Endodermal cell (in vitro differentiated cells): ENCODE results near the gene MBD6. TPM values are rescaled to one million over a fixed set of nuclear protein-coding genes. Genes with fewer than 3 reads are reported as not detected.
"Not testable (repeated sequence)": the region's sequence is repeated elsewhere in the genome, so short reads cannot be mapped to it uniquely, and the experiment has no call there.

ENCODE experiments used
- DNase-seq: peaks from one replicate; pipeline ENCODE4 v3.0.0-alpha.2; 2017
- H3K27ac ChIP-seq: 2 replicates; pipeline ENCODE4 v1.5.1; 2013; ENCODE audit warnings: mild to moderate bottlenecking, low read depth, low read length, moderate library complexity
- H3K27me3 ChIP-seq: 2 replicates; pipeline ENCODE4 v1.6.1; 2013; ENCODE audit warnings: mild to moderate bottlenecking, low read length, moderate library complexity; ENCODE audit not compliant: insufficient read depth, control insufficient read depth, poor library complexity, severe bottlenecking
- H3K36me3 ChIP-seq: 2 replicates; pipeline ENCODE4 v1.7.0; 2013; ENCODE audit warnings: mild to moderate bottlenecking, low read length, moderate library complexity; ENCODE audit not compliant: control insufficient read depth, insufficient read depth
- H3K4me1 ChIP-seq: one replicate; pipeline ENCODE4 v1.7.0; 2013; ENCODE audit warnings: low read length; ENCODE audit not compliant: control insufficient read depth, insufficient read depth
- H3K4me3 ChIP-seq: 2 replicates; pipeline ENCODE4 v1.5.1; 2013; ENCODE audit warnings: mild to moderate bottlenecking, low read length, moderate library complexity
- H3K9ac ChIP-seq: 2 replicates; pipeline ENCODE4 v1.6.1; 2013; ENCODE audit warnings: mild to moderate bottlenecking, low read length, moderate library complexity; ENCODE audit not compliant: poor library complexity, severe bottlenecking; ENCODE audit errors: extremely low read depth
- H3K9me3 ChIP-seq: 2 replicates; pipeline ENCODE4 v1.6.1; 2013; ENCODE audit warnings: mild to moderate bottlenecking, low read length, moderate library complexity; ENCODE audit not compliant: control insufficient read depth
- H3K27ac Mint-ChIP-seq: 2 replicates; pipeline ENCODE4 v1.8.0; 2020; ENCODE audit warnings: mixed read lengths
- H3K27me3 Mint-ChIP-seq: 2 replicates; pipeline ENCODE4 v1.8.0; 2021; ENCODE audit warnings: mild to moderate bottlenecking, mixed read lengths; ENCODE audit not compliant: insufficient read depth
- H3K36me3 Mint-ChIP-seq: 2 replicates; pipeline ENCODE4 v1.8.0; 2020; ENCODE audit warnings: low read depth, mixed read lengths
- H3K4me1 Mint-ChIP-seq: 2 replicates; pipeline ENCODE4 v1.8.0; 2020; ENCODE audit warnings: mixed read lengths
- H3K4me3 Mint-ChIP-seq: 2 replicates; pipeline ENCODE4 v1.8.0; 2020; ENCODE audit warnings: mild to moderate bottlenecking, moderate library complexity, mixed read lengths
- H3K9me3 Mint-ChIP-seq: 2 replicates; pipeline ENCODE4 v1.8.0; 2020; ENCODE audit warnings: mild to moderate bottlenecking, mixed read lengths
- WGBS, 2 experiments: methylation state at CpG; one replicate each; pipeline versions ENCODE4 v1.1.5 to v1.1.7; 2013; ENCODE audit warnings: missing lambda C conversion rate in 2 of 2, mixed read lengths in 1 of 2; ENCODE audit not compliant: insufficient coverage in 1 of 2, insufficient read length in 1 of 2; 5-methylcytosine and 5-hydroxymethylcytosine counted together
- total RNA-seq, 2 donors: library from RNA; stranded (reverse); fragmentation: NEBNext Ultra II Directional in 1 of 2; extraction: Animal tissue kit (Norgen Biotek cat#: 25700) in 1 of 2; gene quantifications; 2 replicates in 1 of 2; 3 replicates in 1 of 2; pipeline ENCODE4 v1.2.1, GENCODE V29; 2021
- TF ChIP-seq, protein P1 (sequence below): fragments of 200-600 bp; sonication (generic); conservative IDR thresholded peaks from 2 replicates; pipeline ENCODE4 v1.5.0; 2021; ENCODE audit warnings: antibody characterized with exemption, mild to moderate bottlenecking

MBD6 gene
- total RNA-seq, 2 donors from 2014 or later: 49.2 to 88.2 TPM

DNA sequence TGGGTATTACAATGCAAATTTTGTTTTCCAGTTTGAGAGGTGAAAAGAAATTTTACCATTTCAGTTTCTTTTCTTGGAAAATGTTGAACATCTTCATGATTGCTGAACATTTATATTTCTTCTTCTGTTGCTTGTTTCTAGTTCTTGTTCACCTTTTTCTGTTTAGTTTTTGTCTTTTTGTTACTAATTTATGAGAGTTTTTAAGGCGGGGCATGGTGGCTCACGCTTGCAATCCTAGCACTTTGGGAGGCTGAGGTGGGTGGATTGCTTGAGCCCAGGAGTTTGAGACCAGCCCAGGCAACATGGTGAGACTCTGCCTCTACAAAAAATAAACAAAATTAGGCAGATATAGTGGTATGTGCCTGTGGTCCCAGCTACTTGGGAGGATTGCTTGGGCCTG is 37.9 kb downstream of the MBD6 start:
- H3K27ac ChIP-seq: no peak overlapping the region
- 86 to 100% methylated on average over 2 of the region's 2 CpGs for WGBS, 2 experiments
- H3K9me3 Mint-ChIP-seq: no peaks in the 10 kb centered on the region
- H3K4me3 Mint-ChIP-seq: no peak overlapping the region
- no peaks in the 10 kb centered on the region for H3K27me3 ChIP-seq
- no peak overlapping the region for H3K9ac ChIP-seq
- no peak overlapping the region for H3K27ac Mint-ChIP-seq
- TF ChIP-seq, protein P1, sequence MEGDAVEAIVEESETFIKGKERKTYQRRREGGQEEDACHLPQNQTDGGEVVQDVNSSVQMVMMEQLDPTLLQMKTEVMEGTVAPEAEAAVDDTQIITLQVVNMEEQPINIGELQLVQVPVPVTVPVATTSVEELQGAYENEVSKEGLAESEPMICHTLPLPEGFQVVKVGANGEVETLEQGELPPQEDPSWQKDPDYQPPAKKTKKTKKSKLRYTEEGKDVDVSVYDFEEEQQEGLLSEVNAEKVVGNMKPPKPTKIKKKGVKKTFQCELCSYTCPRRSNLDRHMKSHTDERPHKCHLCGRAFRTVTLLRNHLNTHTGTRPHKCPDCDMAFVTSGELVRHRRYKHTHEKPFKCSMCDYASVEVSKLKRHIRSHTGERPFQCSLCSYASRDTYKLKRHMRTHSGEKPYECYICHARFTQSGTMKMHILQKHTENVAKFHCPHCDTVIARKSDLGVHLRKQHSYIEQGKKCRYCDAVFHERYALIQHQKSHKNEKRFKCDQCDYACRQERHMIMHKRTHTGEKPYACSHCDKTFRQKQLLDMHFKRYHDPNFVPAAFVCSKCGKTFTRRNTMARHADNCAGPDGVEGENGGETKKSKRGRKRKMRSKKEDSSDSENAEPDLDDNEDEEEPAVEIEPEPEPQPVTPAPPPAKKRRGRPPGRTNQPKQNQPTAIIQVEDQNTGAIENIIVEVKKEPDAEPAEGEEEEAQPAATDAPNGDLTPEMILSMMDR: no peak
- no peak overlapping the region for H3K4me3 ChIP-seq
- H3K36me3 Mint-ChIP-seq: no peaks in the 10 kb centered on the region
- no peaks in the 10 kb centered on the region for H3K36me3 ChIP-seq
- H3K4me1 Mint-ChIP-seq: no peaks in the 10 kb centered on the region
- no peaks in the 10 kb centered on the region for H3K9me3 ChIP-seq
- H3K4me1 ChIP-seq: no peaks in the 10 kb centered on the region
- H3K27me3 Mint-ChIP-seq: no peaks in the 10 kb centered on the region
- DNase-seq: no peak

GRCh38 chr12:57561117-57561516 is 38.5 kb downstream of the MBD6 start:
- H3K9me3 Mint-ChIP-seq, H3K4me3 Mint-ChIP-seq, H3K9ac ChIP-seq, H3K27ac Mint-ChIP-seq, H3K27ac ChIP-seq, H3K27me3 ChIP-seq, H3K27me3 Mint-ChIP-seq, DNase-seq, H3K4me1 Mint-ChIP-seq, H3K4me1 ChIP-seq, H3K36me3 Mint-ChIP-seq, H3K36me3 ChIP-seq, H3K4me3 ChIP-seq, H3K9me3 ChIP-seq: not testable (repeated sequence)
- 85 to 100% methylated on average over 1 of the region's 1 CpG for WGBS, 2 experiments

DNA sequence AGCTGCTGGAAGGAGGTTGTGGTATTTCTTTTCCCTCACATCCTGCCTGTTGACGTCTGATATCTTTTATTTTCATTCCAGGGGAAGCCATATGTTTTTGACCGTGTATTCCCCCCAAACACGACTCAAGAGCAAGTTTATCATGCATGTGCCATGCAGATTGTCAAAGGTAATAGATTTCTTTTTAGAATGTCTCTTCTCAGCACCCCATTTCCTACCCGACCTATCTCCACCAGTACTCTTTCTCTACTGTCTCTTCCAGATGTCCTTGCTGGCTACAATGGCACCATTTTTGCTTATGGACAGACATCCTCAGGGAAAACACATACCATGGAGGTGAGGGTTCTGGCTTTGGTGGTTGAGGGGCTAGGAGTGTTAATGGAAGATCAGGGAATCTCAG is 40.7 kb downstream of the MBD6 start:
- Mint-ChIP-seq H3K36me3 (peaks cover 2% of the 10 kb centered on the region), H3K4me1 (no peaks in the 10 kb centered on the region), H3K4me3 (no peak overlapping the region), H3K9me3 (no peaks in the 10 kb centered on the region), H3K27ac (no peak overlapping the region), H3K27me3 (no peaks in the 10 kb centered on the region)
- H3K27me3 ChIP-seq: no peaks in the 10 kb centered on the region
- DNase-seq: no peak
- H3K4me1 ChIP-seq: no peaks in the 10 kb centered on the region
- no peaks in the 10 kb centered on the region for H3K36me3 ChIP-seq
- no peak overlapping the region for H3K4me3 ChIP-seq
- WGBS, 2 experiments: 89 to 93% methylated on average over 4 of the region's 4 CpGs
- H3K9ac ChIP-seq: no peak overlapping the region
- no peaks in the 10 kb centered on the region for H3K9me3 ChIP-seq
- H3K27ac ChIP-seq: no peak overlapping the region
- TF ChIP-seq, protein P1: no peak

DNA sequence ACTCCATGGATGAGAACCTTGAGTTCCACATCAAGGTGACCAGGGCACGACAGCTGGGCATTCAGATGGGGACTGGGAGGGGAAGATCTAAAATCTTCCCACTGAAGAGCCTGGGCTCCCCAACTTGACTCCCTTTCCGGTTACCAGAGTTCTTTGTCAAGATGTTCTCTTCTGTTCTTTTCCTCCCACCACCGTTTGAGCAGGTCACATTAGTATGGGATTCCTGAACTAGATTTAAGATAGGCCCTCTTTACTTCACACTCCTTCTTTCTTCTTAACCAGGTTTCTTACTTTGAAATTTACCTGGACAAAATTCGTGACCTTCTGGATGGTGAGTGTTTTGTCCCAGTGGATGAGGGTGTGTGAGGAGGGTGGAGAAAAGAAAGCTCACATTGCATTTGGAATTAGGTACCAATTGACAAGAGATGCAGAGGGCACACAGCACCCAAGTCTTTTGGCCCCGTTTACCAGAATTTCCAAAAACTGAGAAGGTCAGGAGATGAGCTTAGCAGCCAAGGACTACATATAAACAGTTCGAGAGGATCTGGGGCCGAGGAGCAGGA is 41.6 kb downstream of the MBD6 start:
- TF ChIP-seq, protein P1: no peak
- Mint-ChIP-seq H3K4me1 (no peaks in the 10 kb centered on the region), H3K27me3 (no peaks in the 10 kb centered on the region), H3K27ac (no peak overlapping the region), H3K4me3 (no peak overlapping the region), H3K9me3 (no peaks in the 10 kb centered on the region), H3K36me3 (peaks cover 8% of the 10 kb centered on the region)
- H3K4me1 ChIP-seq: no peaks in the 10 kb centered on the region
- no peaks in the 10 kb centered on the region for H3K9me3 ChIP-seq
- WGBS, 2 experiments: 90 to 95% methylated on average over 6 to 7 of the region's 7 CpGs
- H3K36me3 ChIP-seq: no peaks in the 10 kb centered on the region
- no peak overlapping the region for H3K4me3 ChIP-seq
- DNase-seq: no peak
- H3K9ac ChIP-seq: no peak overlapping the region
- no peaks in the 10 kb centered on the region for H3K27me3 ChIP-seq
- H3K27ac ChIP-seq: no peak overlapping the region
